Ovary (tissue), 9 donors: Measurements from ENCODE around the gene JMJD7. TPM values are rescaled to one million over a fixed set of nuclear protein-coding genes. Genes with fewer than 3 reads are reported as not detected.

Source experiments
- DNase-seq, 5 donors: peaks; one replicate each; pipeline ENCODE4 v3.0.0-alpha.2; 2019 to 2020
- H3K27ac ChIP-seq, 2 donors: fragments of 200-600 bp; one replicate each; pipeline versions ENCODE4 v1.5.1 to v1.8.0; 2019 to 2022
- H3K27me3 ChIP-seq: fragments of 200-600 bp; one replicate; pipeline ENCODE4 v1.8.0; 2022
- H3K36me3 ChIP-seq: fragments of 200-600 bp; sonication (generic); one replicate; pipeline ENCODE4 v1.5.1; 2019
- H3K4me1 ChIP-seq: one replicate; pipeline ENCODE4 v1.8.1; 2013; ENCODE audit warnings: mild to moderate bottlenecking, moderate library complexity; ENCODE audit not compliant: insufficient read depth
- H3K4me3 ChIP-seq: fragments of 200-600 bp; sonication (generic); one replicate; pipeline ENCODE4 v1.5.1; 2017
- H3K9me3 ChIP-seq, 2 donors: fragments of 200-600 bp in 1 of 2; sonication (generic) in 1 of 2; one replicate each; pipeline versions ENCODE4 v1.5.1 to v1.8.1; 2013 to 2019; ENCODE audit warnings: mild to moderate bottlenecking in 1 of 2, moderate library complexity in 1 of 2
- EP300 ChIP-seq: sonication (generic); formaldehyde crosslinking; IDR thresholded peaks from one replicate; pipeline ENCODE4 v1.6.1; 2017; ENCODE audit warnings: antibody characterized with exemption
- POLR2A ChIP-seq: fragments of 450-650 bp; IDR thresholded peaks from one replicate; pipeline ENCODE4 v1.6.1; 2017; ENCODE audit warnings: antibody characterized with exemption, mild to moderate bottlenecking, moderate library complexity
- WGBS, 3 donors: extraction: QIAGEN DNeasy Blood & Tissue Kit in 1 of 3; methylation state at CpG; one replicate each; pipeline versions ENCODE4 v1.1.5 to v1.1.7; 2013 to 2017; 5-methylcytosine and 5-hydroxymethylcytosine counted together
- intact Hi-C, 4 donors: fragments of 100-400 bp; cut with DNase I; formaldehyde crosslinking; loops; one replicate each; pipeline versions ENCODE4 v1.11.0 to v1.15.1; 2022 to 2023
- polyA plus RNA-seq, 2 donors: library from polyadenylated mRNA; stranded (reverse); fragments of 200-250 nt in 1 of 2; fragments of 350-450 nt in 1 of 2; fragmentation: Illumina TruSeq in 1 of 2; extraction: RNeasy Lipid Tissue Mini Kit (QIAGEN cat#74804) in 1 of 2; gene quantifications; one replicate each; pipeline ENCODE4 v1.2.3, GENCODE V29; 2013 to 2014
- total RNA-seq, 7 donors: library from RNA; depleted of rRNA in 2 of 7; stranded (reverse); fragments of >200 nt in 2 of 7; fragmentation: NEBNext Ultra II Directional in 3 of 7; extraction: Animal tissue kit (Norgen Biotek cat#: 25700) in 3 of 7; gene quantifications; one replicate each; pipeline versions ENCODE4 v1.1.0 to v1.2.4, GENCODE V29; 2016 to 2023
- TF ChIP-seq, protein P1 (sequence below), 3 donors: fragments of 450-650 bp in 2 of 3; fragments of 200-600 bp in 1 of 3; IDR thresholded peaks; one replicate each; pipeline versions ENCODE4 v1.5.1 to v1.8.0; 2016 to 2022; ENCODE audit warnings: antibody characterized with exemption in 3 of 3, mild to moderate bottlenecking in 1 of 3
- donor health status: DM: no; HTN: no; CAD: no; lungs with moderate emphysema.
- donor health status: DM: no; HTN: no; CAD: no.
- donor health status: Bipolar disorder and iron deficiency.
- donor health status: DM: yes; HTN: yes; CAD: no.
- donor health status: DM: no; HTN: no; CAD: no.
- donor health status: DM: yes; HTN: yes; CAD: no.

JMJD7 gene
- total and polyA plus RNA-seq, 9 donors: 3.0 to 21.4 (median 14.9) TPM

DNA sequence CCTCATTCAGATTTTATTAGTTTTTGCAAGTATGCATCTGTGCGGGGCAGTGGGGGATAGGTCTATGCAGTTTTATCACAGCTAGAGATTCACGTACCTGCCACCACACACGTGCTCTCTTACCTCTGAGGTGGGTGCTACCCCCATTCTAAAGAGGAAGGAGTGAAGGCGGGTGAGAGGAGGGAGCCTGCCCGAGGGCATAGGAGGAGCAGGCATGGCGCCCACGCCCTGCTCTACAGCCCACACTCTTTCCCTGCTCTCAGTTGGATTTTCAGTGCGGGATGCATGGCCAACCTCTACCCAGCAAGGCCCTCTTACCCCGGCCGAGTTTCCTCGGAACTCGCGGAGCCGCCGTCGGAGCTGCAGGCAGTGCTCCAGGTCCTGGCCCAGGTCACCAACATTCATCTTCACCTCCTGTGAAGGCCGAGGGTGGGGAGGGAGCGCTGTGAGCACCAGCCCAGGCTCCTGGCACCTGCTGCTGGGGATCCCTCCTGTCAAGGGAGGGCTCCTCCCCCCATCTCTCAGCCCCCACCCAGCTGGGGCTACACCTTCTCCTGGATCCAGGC is 37.7 kb downstream of the JMJD7 start:
- H3K4me1 ChIP-seq: no peaks in the 10 kb centered on the region
- no peaks in the 10 kb centered on the region for H3K9me3 ChIP-seq
- H3K27ac ChIP-seq: no peak overlapping the region
- H3K27me3 ChIP-seq: no peaks in the 10 kb centered on the region
- H3K4me3 ChIP-seq: no peak overlapping the region
- 77 to 86% (median 78%) methylated on average over 18 of the region's 18 CpGs for WGBS, 3 donors
- intact Hi-C loops: no loop called here
- DNase-seq: no peak
- H3K36me3 ChIP-seq: no peaks in the 10 kb centered on the region
- TF ChIP-seq, protein P1, sequence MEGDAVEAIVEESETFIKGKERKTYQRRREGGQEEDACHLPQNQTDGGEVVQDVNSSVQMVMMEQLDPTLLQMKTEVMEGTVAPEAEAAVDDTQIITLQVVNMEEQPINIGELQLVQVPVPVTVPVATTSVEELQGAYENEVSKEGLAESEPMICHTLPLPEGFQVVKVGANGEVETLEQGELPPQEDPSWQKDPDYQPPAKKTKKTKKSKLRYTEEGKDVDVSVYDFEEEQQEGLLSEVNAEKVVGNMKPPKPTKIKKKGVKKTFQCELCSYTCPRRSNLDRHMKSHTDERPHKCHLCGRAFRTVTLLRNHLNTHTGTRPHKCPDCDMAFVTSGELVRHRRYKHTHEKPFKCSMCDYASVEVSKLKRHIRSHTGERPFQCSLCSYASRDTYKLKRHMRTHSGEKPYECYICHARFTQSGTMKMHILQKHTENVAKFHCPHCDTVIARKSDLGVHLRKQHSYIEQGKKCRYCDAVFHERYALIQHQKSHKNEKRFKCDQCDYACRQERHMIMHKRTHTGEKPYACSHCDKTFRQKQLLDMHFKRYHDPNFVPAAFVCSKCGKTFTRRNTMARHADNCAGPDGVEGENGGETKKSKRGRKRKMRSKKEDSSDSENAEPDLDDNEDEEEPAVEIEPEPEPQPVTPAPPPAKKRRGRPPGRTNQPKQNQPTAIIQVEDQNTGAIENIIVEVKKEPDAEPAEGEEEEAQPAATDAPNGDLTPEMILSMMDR (IDR thresholded peaks at IDR 0.05): no peak
- TF ChIP-seq POLR2A: no peak
- no peak for TF ChIP-seq EP300

DNA sequence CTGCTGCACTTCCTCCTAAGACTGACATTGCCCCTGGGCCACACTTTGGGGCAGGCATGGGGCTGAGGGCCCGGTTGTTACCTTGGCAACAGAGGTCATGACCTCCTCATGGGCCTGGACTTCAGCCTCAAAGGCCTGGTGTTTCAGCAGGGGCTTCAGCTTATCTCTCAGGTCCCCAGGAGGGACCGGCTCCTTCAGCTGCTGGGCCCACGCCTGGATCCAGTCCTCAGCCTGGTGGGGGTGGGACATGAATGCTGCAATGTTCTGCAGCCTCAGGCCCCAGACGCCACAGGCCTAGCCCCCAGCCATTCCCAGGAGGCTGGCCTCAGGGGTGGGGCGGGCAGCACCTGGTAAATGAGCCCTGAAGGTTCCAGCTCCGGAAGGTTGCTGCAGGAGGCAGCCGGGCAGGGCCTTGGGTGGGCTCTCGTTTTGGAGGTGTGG is 38.4 kb downstream of the JMJD7 start:
- intact Hi-C loops: no loop called here

DNA sequence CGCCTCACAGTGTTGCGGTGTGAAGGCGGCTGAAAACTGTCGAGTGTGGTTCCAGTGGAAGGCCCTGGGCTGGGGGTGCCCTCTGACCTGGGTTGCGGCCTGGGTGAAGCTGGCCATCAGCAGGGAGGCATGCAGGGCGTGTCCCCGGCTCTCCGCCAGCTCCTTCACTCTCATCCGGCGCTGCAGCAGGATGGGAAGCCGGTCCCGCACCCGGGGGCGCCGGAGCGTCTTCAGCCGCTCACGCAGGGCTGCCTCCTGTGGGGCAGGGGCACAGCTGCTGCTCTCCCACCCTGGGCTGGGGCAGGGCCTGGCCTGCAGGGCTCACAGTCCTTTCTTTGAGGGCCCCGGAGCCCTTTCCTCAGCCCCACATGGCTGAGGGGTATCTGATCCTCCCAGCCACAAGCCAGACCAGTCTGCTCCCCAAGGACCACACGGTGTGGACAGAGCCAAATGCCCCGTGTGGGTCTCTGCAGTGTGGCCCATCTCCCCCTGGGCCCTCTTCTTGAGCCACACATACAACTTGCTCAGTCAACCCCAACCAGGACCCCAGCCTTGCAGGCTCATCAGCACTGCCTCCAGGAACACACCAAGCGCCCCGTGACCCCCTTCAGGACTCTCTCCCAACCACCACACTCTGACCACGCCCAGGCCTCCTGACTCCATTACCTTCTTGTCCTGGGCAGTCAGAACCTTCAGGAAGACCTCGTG is 39.1 kb downstream of the JMJD7 start:
- intact Hi-C loops: no loop called here
- WGBS, 3 donors: 80 to 90% (median 89%) methylated on average over 10 to 25 of the region's 25 CpGs
- TF ChIP-seq POLR2A (no peak), EP300 (no peak)
- TF ChIP-seq, protein P1 (IDR thresholded peaks at IDR 0.05): no peak
- Histone ChIP-seq H3K27me3 (no peaks in the 10 kb centered on the region), H3K36me3 (no peaks in the 10 kb centered on the region), H3K4me3 (no peak overlapping the region), H3K27ac (no peak overlapping the region), H3K4me1 (no peaks in the 10 kb centered on the region), H3K9me3 (no peaks in the 10 kb centered on the region)
- DNase-seq: no peak

More for the DNA sequence above, 38.4 kb downstream of the JMJD7 start:
- no peak for TF ChIP-seq EP300
- no peak for TF ChIP-seq POLR2A
- TF ChIP-seq, protein P1 (IDR thresholded peaks at IDR 0.05): no peak
- no peak for DNase-seq
- Histone ChIP-seq H3K4me3 (no peak overlapping the region), H3K36me3 (no peaks in the 10 kb centered on the region), H3K4me1 (no peaks in the 10 kb centered on the region), H3K27me3 (no peaks in the 10 kb centered on the region), H3K27ac (no peak overlapping the region), H3K9me3 (no peaks in the 10 kb centered on the region)
- WGBS, 3 donors: 78 to 82% (median 81%) methylated on average over 7 to 8 of the region's 8 CpGs

DNA sequence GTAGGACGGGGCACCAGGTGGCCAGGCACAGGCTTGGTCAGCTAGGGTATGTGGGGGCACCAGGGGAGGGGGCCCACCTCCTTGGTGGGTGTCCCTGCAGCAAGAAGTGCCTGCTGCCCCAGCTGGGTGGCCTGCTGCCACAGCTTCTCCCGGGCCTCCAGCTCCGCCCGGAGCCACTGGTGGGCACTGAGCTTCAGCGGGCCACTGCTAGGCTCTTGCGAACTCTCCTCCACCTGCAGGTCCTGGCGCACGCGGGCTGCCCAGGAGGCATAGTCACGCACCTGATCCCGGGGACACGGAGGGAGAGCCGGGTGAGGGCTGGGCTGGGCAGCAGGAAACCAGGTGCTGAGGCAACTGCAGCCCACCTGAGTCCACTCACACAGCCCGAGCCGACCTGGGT is 40.4 kb downstream of the JMJD7 start:
- intact Hi-C loops: no loop called here
- DNase-seq: no peak
- H3K36me3 ChIP-seq: no peaks in the 10 kb centered on the region
- H3K4me1 ChIP-seq: no peaks in the 10 kb centered on the region
- H3K27me3 ChIP-seq: no peaks in the 10 kb centered on the region
- H3K27ac ChIP-seq: no peak overlapping the region
- 93 to 96% (median 95%) methylated on average over 12 to 15 of the region's 15 CpGs for WGBS, 3 donors
- TF ChIP-seq POLR2A (no peak), EP300 (no peak)
- TF ChIP-seq, protein P1 (IDR thresholded peaks at IDR 0.05): no peak
- H3K4me3 ChIP-seq: no peak overlapping the region
- no peaks in the 10 kb centered on the region for H3K9me3 ChIP-seq
